Measurements from ENCODE around the gene PCGF2.

The PCGF2 gene

GRCh38 chr17:38762231-38762630, 14.1 kb upstream of the PCGF2 start:
- ATAC-seq: no peak
- TF ChIP-seq TSHZ2 (CRISPR knock-in tag; IDR thresholded peaks at IDR 0.05) (no peak), ZNF70 (CRISPR knock-in tag; IDR thresholded peaks at IDR 0.05) (no peak), PATZ1 (CRISPR knock-in tag; IDR thresholded peaks at IDR 0.05; ENCODE audit: borderline replicate concordance) (no peak), CREB5 (CRISPR knock-in tag; IDR thresholded peaks at IDR 0.05; ENCODE audit: low read depth) (no peak), ZFP3 (CRISPR knock-in tag; IDR thresholded peaks at IDR 0.05) (no peak), RARB (CRISPR knock-in tag; IDR thresholded peaks at IDR 0.05) (no peak), ZFP30 (CRISPR knock-in tag; IDR thresholded peaks at IDR 0.05) (no peak), ISL1 (CRISPR knock-in tag; IDR thresholded peaks at IDR 0.05) (no peak), SNAI2 (CRISPR knock-in tag; IDR thresholded peaks at IDR 0.05) (no peak), TCF4 (CRISPR knock-in tag; IDR thresholded peaks at IDR 0.05; ENCODE audit: borderline replicate concordance) (no peak), CSRNP3 (CRISPR knock-in tag; IDR thresholded peaks at IDR 0.05) (no peak), ZC3H10 (CRISPR knock-in tag; IDR thresholded peaks at IDR 0.05) (no peak), PPARA (CRISPR knock-in tag; IDR thresholded peaks at IDR 0.05; ENCODE audit: borderline replicate concordance) (no peak), BACH2 (CRISPR knock-in tag; IDR thresholded peaks at IDR 0.05; ENCODE audit: borderline replicate concordance) (no peak), ARNTL (CRISPR knock-in tag; IDR thresholded peaks at IDR 0.05; ENCODE audit: borderline replicate concordance, low read depth) (no peak), POU6F1 (CRISPR knock-in tag; IDR thresholded peaks at IDR 0.05; ENCODE audit: borderline replicate concordance, low read depth) (no peak), ZNF565 (CRISPR knock-in tag; conservative IDR thresholded peaks at IDR 0.05; ENCODE audit: low read depth) (no peak), GLIS3 (CRISPR knock-in tag; IDR thresholded peaks at IDR 0.05) (no peak), TOX (CRISPR knock-in tag; IDR thresholded peaks at IDR 0.05; ENCODE audit: borderline replicate concordance) (no peak)

- TF ChIP-seq TSHZ2 (CRISPR knock-in tag; IDR thresholded peaks at IDR 0.05): no peak
- no peak for TF ChIP-seq PPARA (CRISPR knock-in tag; IDR thresholded peaks at IDR 0.05; ENCODE audit: borderline replicate concordance)
- peak; percentile 74 for ATAC-seq
These were observed 13.5 kb upstream of the PCGF2 start for GRCh38 chr17:38761612-38762011.

Measured in SK-N-SH treated with all-trans-retinoic acid at 6 μM for 48 hours (cell line).